Measurements from ENCODE around the gene TMEM51.

TMEM51 gene

GRCh38 chr1:15146971-15147376 is 6.6 kb upstream of the TMEM51 start:
- Histone ChIP-seq H3K4me3 (ENCODE audit: insufficient read depth, low read length, poor library complexity, severe bottlenecking) (no peak overlapping the region), H4K20me1 (ENCODE audit: low read depth, low read length) (no peaks in the 10 kb centered on the region), H3K9ac (ENCODE audit: low read length) (no peak overlapping the region), H3K9me2 (replicated peaks; ENCODE audit: insufficient read depth, low read length) (no peaks in the 10 kb centered on the region), H3K4me2 (ENCODE audit: low read depth, low read length, poor library complexity, severe bottlenecking) (no peak overlapping the region), H2AFZ (ENCODE audit: low read depth, low read length, severe bottlenecking) (no peak overlapping the region), H3K36me3 (ENCODE audit: low read length) (no peaks in the 10 kb centered on the region), H3K27me3 (ENCODE audit: low read length) (no peaks in the 10 kb centered on the region), H3K9me3 (ENCODE audit: insufficient read depth, low read length) (no peaks in the 10 kb centered on the region), H3K79me2 (ENCODE audit: insufficient read depth, low read length) (no peaks in the 10 kb centered on the region), H3F3A (ENCODE audit: insufficient read depth) (no peaks in the 10 kb centered on the region), H3K27ac (ENCODE audit: low read depth, low read length) (no peak overlapping the region)
- TF ChIP-seq CTCF (IDR thresholded peaks at IDR 0.05; ENCODE audit: insufficient read depth, low read length, poor library complexity, severe bottlenecking), result no peak
- no peak for TF ChIP-seq EZH2phosphoT487 (conservative IDR thresholded peaks at IDR 0.05; ENCODE audit: low read length)

- Histone ChIP-seq H3K9me2 (replicated peaks; ENCODE audit: insufficient read depth, low read length) (no peaks in the 10 kb centered on the region), H3K9me3 (ENCODE audit: insufficient read depth, low read length) (no peaks in the 10 kb centered on the region), H3K9ac (ENCODE audit: low read length) (no peak overlapping the region), H2AFZ (ENCODE audit: low read depth, low read length, severe bottlenecking) (no peak overlapping the region), H3K27me3 (ENCODE audit: low read length) (no peaks in the 10 kb centered on the region), H3K27ac (ENCODE audit: low read depth, low read length) (no peak overlapping the region), H3K4me2 (ENCODE audit: low read depth, low read length, poor library complexity, severe bottlenecking) (no peak overlapping the region), H4K20me1 (ENCODE audit: low read depth, low read length) (no peaks in the 10 kb centered on the region), H3K79me2 (ENCODE audit: insufficient read depth, low read length) (no peaks in the 10 kb centered on the region), H3K4me3 (ENCODE audit: insufficient read depth, low read length, poor library complexity, severe bottlenecking) (no peak overlapping the region), H3F3A (ENCODE audit: insufficient read depth) (no peaks in the 10 kb centered on the region), H3K36me3 (ENCODE audit: low read length) (no peaks in the 10 kb centered on the region)
- TF ChIP-seq CTCF (IDR thresholded peaks at IDR 0.05; ENCODE audit: insufficient read depth, low read length, poor library complexity, severe bottlenecking) (no peak), EZH2phosphoT487 (conservative IDR thresholded peaks at IDR 0.05; ENCODE audit: low read length) (no peak)
Measured at GRCh38 chr1:15148004-15148403, 5.5 kb upstream of the TMEM51 start.

GRCh38 chr1:15148475-15148874 is 5.1 kb upstream of the TMEM51 start:
- H3K9me2 ChIP-seq (replicated peaks; ENCODE audit: insufficient read depth, low read length), result no peaks in the 10 kb centered on the region
- no peaks in the 10 kb centered on the region for H3K79me2 ChIP-seq (ENCODE audit: insufficient read depth, low read length)
- no peaks in the 10 kb centered on the region for H4K20me1 ChIP-seq (ENCODE audit: low read depth, low read length)
- H3K9me3 ChIP-seq (ENCODE audit: insufficient read depth, low read length), result no peaks in the 10 kb centered on the region
- H3K4me2 ChIP-seq (ENCODE audit: low read depth, low read length, poor library complexity, severe bottlenecking), result no peak overlapping the region
- no peaks in the 10 kb centered on the region for H3K27me3 ChIP-seq (ENCODE audit: low read length)
- no peak overlapping the region for H3K9ac ChIP-seq (ENCODE audit: low read length)
- H3K36me3 ChIP-seq (ENCODE audit: low read length), result no peaks in the 10 kb centered on the region
- no peak for TF ChIP-seq CTCF (IDR thresholded peaks at IDR 0.05; ENCODE audit: insufficient read depth, low read length, poor library complexity, severe bottlenecking)
- no peak for TF ChIP-seq EZH2phosphoT487 (conservative IDR thresholded peaks at IDR 0.05; ENCODE audit: low read length)
- H3F3A ChIP-seq (ENCODE audit: insufficient read depth), result no peaks in the 10 kb centered on the region
- no peak overlapping the region for H3K4me3 ChIP-seq (ENCODE audit: insufficient read depth, low read length, poor library complexity, severe bottlenecking)
- H2AFZ ChIP-seq (ENCODE audit: low read depth, low read length, severe bottlenecking), result no peak overlapping the region
- H3K27ac ChIP-seq (ENCODE audit: low read depth, low read length), result no peak overlapping the region
